Endothelial cell of umbilical vein (primary cell): ENCODE data around the gene ANGPT4. TPM values are rescaled to one million over a fixed set of nuclear protein-coding genes. Genes with fewer than 3 reads are reported as not detected.

ENCODE experiments used
- BruUV-seq: library from RNA; stranded (reverse); fragments of 400-500 nt; replicated peaks from 2 replicates; lab custom pipeline; 2021; lab: Mats Ljungman, UMichigan
- CTCF ChIA-PET: fragments of 300-600, 350-600 bp; sonication (Branson Sonifier 250); formaldehyde crosslinking; loops from one replicate; lab custom pipeline; 2021; ENCODE audit warnings: antibody characterized with exemption, inconsistent platforms; lab: Charles Lee
- POLR2A ChIA-PET: fragments of 300-600, 350-600 bp; sonication (Branson Sonifier 250); formaldehyde crosslinking; loops from one replicate; lab custom pipeline; 2021; ENCODE audit warnings: antibody characterized with exemption, inconsistent platforms; lab: Charles Lee
- DNase-seq: peaks from one replicate; pipeline ENCODE4 v3.0.0-alpha.2; 2011; ENCODE audit warnings: low read depth, low spot score
- FAIRE-seq: peaks from 2 replicates; lab custom pipeline; 2011; peaks lifted over from hg19 to GRCh38; lab: Jason Lieb, UNC
- H2AFZ ChIP-seq: 2 replicates; pipeline ENCODE4 v1.6.0; 2012; ENCODE audit warnings: low read depth, low read length, control low read depth, inconsistent platforms
- H3K27ac ChIP-seq: 2 replicates; pipeline ENCODE4 v1.5.1; 2011; ENCODE audit warnings: low read depth, mild to moderate bottlenecking, control low read depth, low read length, moderate library complexity; ENCODE audit not compliant: insufficient read depth
- H3K27me3 ChIP-seq, 2 experiments: 2 replicates each; pipeline versions ENCODE4 v1.6.0 to v1.6.1; 2011; ENCODE audit warnings: low read length in 2 of 2, mixed read lengths in 1 of 2; ENCODE audit not compliant: control insufficient read depth in 2 of 2, insufficient read depth in 2 of 2
- H3K36me3 ChIP-seq, 2 experiments: 2 replicates in 1 of 2; 3 replicates in 1 of 2; pipeline ENCODE4 v1.5.1; 2011; ENCODE audit warnings: low read length in 2 of 2, mild to moderate bottlenecking in 1 of 2, moderate library complexity in 1 of 2; ENCODE audit not compliant: control insufficient read depth in 2 of 2, insufficient read depth in 2 of 2; ENCODE audit errors: extremely low read depth in 1 of 2
- H3K4me1 ChIP-seq: 3 replicates; pipeline ENCODE4 v1.5.1; 2011; ENCODE audit warnings: mild to moderate bottlenecking, low read length; ENCODE audit not compliant: control insufficient read depth, insufficient read depth; ENCODE audit errors: extremely low read depth
- H3K4me2 ChIP-seq: 2 replicates; pipeline ENCODE4 v1.6.1; 2011; ENCODE audit warnings: low read length, control low read depth, mixed read lengths; ENCODE audit not compliant: insufficient read depth
- H3K4me3 ChIP-seq, 3 experiments: fragments of 200-600 bp in 1 of 3; sonication (generic), shearing (Covaris generic) in 1 of 3; replicated peaks in 1 of 3; 2 replicates each; pipeline ENCODE4 v1.5.1; 2011 to 2016; ENCODE audit warnings: control low read depth in 3 of 3, low read length in 3 of 3, mild to moderate bottlenecking in 2 of 3, inconsistent platforms in 1 of 3, low read depth in 1 of 3, moderate library complexity in 1 of 3; ENCODE audit not compliant: insufficient read depth in 1 of 3
- H3K79me2 ChIP-seq: 2 replicates; pipeline ENCODE4 v1.6.0; 2012; ENCODE audit warnings: low read length, inconsistent platforms; ENCODE audit not compliant: control insufficient read depth, insufficient read depth
- H3K9ac ChIP-seq: replicated peaks from 2 replicates; pipeline ENCODE3; 2011; ENCODE audit warnings: low read length, control low read depth; ENCODE audit not compliant: insufficient read depth; ENCODE audit errors: extremely low read depth
- H3K9me1 ChIP-seq: replicated peaks from 3 replicates; pipeline ENCODE4 v1.6.0; 2011; ENCODE audit warnings: mild to moderate bottlenecking, low read length; ENCODE audit not compliant: control insufficient read depth, insufficient read depth; ENCODE audit errors: extremely low read depth
- H3K9me3 ChIP-seq: replicated peaks from 2 replicates; pipeline ENCODE4 v1.5.1; 2012; ENCODE audit warnings: low read length, inconsistent platforms; ENCODE audit not compliant: control insufficient read depth, insufficient read depth
- H4K20me1 ChIP-seq: replicated peaks from 2 replicates; pipeline ENCODE3; 2011; ENCODE audit warnings: mild to moderate bottlenecking, low read length; ENCODE audit not compliant: control insufficient read depth, insufficient read depth; ENCODE audit errors: extremely low read depth
- CTCF ChIP-seq, 2 donors: IDR thresholded peaks; 1 replicate in 1 of 2; 2 replicates in 1 of 2; pipeline ENCODE4 v1.5.1; 2011; ENCODE audit warnings: low read length in 2 of 2, mild to moderate bottlenecking in 2 of 2, moderate library complexity in 2 of 2, control low read depth in 1 of 2, inconsistent platforms in 1 of 2, low read depth in 1 of 2; ENCODE audit not compliant: insufficient read depth in 1 of 2; ENCODE audit errors: extremely low read depth in 1 of 2
- EZH2 ChIP-seq: IDR thresholded peaks from 2 replicates; pipeline ENCODE4 v1.6.1; 2012; ENCODE audit warnings: borderline replicate concordance, low read depth, mild to moderate bottlenecking, moderate library complexity, low read length, inconsistent platforms; ENCODE audit not compliant: severe bottlenecking
- FOS ChIP-seq: IDR thresholded peaks from 2 replicates; pipeline ENCODE4 v1.6.1; 2011; ENCODE audit warnings: mild to moderate bottlenecking, low read length, moderate library complexity, borderline replicate concordance; ENCODE audit not compliant: insufficient read depth
- GATA2 ChIP-seq: IDR thresholded peaks from 2 replicates; pipeline ENCODE4 v1.7.0; 2011; ENCODE audit warnings: low read depth, mild to moderate bottlenecking, moderate library complexity, mixed read lengths, low read length; ENCODE audit not compliant: insufficient read length, insufficient read depth
- JUN ChIP-seq: IDR thresholded peaks from 2 replicates; pipeline ENCODE4 v1.6.1; 2011; ENCODE audit warnings: borderline replicate concordance, low read depth; ENCODE audit not compliant: insufficient read length, insufficient read depth
- MAX ChIP-seq: IDR thresholded peaks from 2 replicates; pipeline ENCODE4 v1.6.1; 2011; ENCODE audit not compliant: insufficient read depth, insufficient read length
- MYC ChIP-seq: IDR thresholded peaks from one replicate; pipeline ENCODE4 v1.6.1; 2011; ENCODE audit warnings: mild to moderate bottlenecking, low read depth, low read length
- POLR2A ChIP-seq: IDR thresholded peaks from 2 replicates; pipeline ENCODE4 v1.6.1; 2012; ENCODE audit warnings: low read depth, mild to moderate bottlenecking, control low read depth, low read length
- POLR2AphosphoS5 ChIP-seq: IDR thresholded peaks from 2 replicates; pipeline ENCODE4 v1.6.1; 2012; ENCODE audit warnings: low read depth, mild to moderate bottlenecking, control low read depth, low read length, moderate library complexity; ENCODE audit not compliant: insufficient read depth
- dilution Hi-C: fragments of 300-500 bp; cut with MboI; formaldehyde crosslinking; loops from one replicate; pipeline ENCODE4 v1.15.0; 2019; ENCODE audit warnings: low sequenced_read_pairs; ENCODE audit not compliant: extremely low pct_ligation_motif_present
- intact Hi-C: fragments of 100-400 bp; cut with micrococcal nuclease; formaldehyde crosslinking; loops from one replicate; pipeline ENCODE4 v1.10.0; 2022
- polyA plus RNA-seq, 4 experiments: library from polyadenylated mRNA; depleted of rRNA in 3 of 4; stranded (reverse) in 3 of 4; unstranded in 1 of 4; fragments of >200 nt; gene quantifications; 2 replicates each; pipeline versions ENCODE4 v1.2.1 to v1.2.3, GENCODE V29; 2011 to 2012; ENCODE audit warnings: missing spikeins in 1 of 4
- total RNA-seq: library from RNA; stranded (reverse); gene quantifications from 2 replicates; pipeline ENCODE4 v1.2.3, GENCODE V29; 2021

Gene ANGPT4
- total and polyA plus RNA-seq, 2 donors (not counting 3 experiments of a cell fraction or from before 2014, with no cell fraction given): not detected

GRCh38 chr20:825710-826421 is 90.3 kb downstream of the ANGPT4 start:
- POLR2A ChIA-PET: no interaction called here
- Histone ChIP-seq H3K9me1 (no peaks in the 10 kb centered on the region), H3K36me3 (no peaks in the 10 kb centered on the region), H3K27me3 (no peaks in the 10 kb centered on the region), H3K4me1 (no peaks in the 10 kb centered on the region), H3K27ac (no peak overlapping the region), H2AFZ (no peak overlapping the region), H3K9ac (no peak overlapping the region), H3K9me3 (no peaks in the 10 kb centered on the region), H3K4me2 (no peak overlapping the region), H3K79me2 (no peaks in the 10 kb centered on the region), H3K4me3 (no peak overlapping the region), H4K20me1 (no peaks in the 10 kb centered on the region)
- no peak for TF ChIP-seq FOS
- TF ChIP-seq EZH2: no peak
- no peak for TF ChIP-seq POLR2A
- no peak for TF ChIP-seq CTCF (IDR thresholded peaks at IDR 0.05; ENCODE audit: extremely low read depth in 1 of 2, insufficient read depth in 1 of 2, low read depth in 1 of 2, low read length in 2 of 2)
- TF ChIP-seq GATA2: no peak
- no peak for TF ChIP-seq MYC
- TF ChIP-seq JUN: no peak
- no peak for TF ChIP-seq MAX
- no peak for TF ChIP-seq POLR2AphosphoS5
- intact Hi-C loops: no loop called here
- no TSS peak for BruUV-seq
- no peak for FAIRE-seq
- no peak for DNase-seq
- dilution Hi-C loops: no loop called here
- CTCF ChIA-PET: interaction anchor here (0.7 to 1.4 kb wide), 5 partner anchors 7 to 283 kb away, joined by 3 read pairs; no protein-coding TSS in a partner anchor
